SK-N-SH (cell line): Measurements from ENCODE around the gene FBXO4. TPM values are rescaled to one million over a fixed set of nuclear protein-coding genes. Genes with fewer than 3 reads are reported as not detected.

Experiments used
- CTCF ChIA-PET: fragments of 300-600, 350-600 bp; formaldehyde crosslinking; extraction: SDS; loops from one replicate; lab custom pipeline; 2021; lab: Yijun Ruan, JAX
- POLR2A ChIA-PET: fragments of 350-600 bp; sonication (Branson Sonifier 250); formaldehyde crosslinking; extraction: SDS; loops from one replicate; lab custom pipeline; 2020; ENCODE audit warnings: antibody characterized with exemption, inconsistent platforms; lab: Yijun Ruan, JAX
- DNase-seq: peaks from one replicate; pipeline ENCODE4 v3.0.0; 2012
- H2AFZ ChIP-seq: fragments of 200-600 bp; sonication (generic); 2 replicates; pipeline ENCODE4 v1.8.1; 2016; ENCODE audit warnings: antibody characterized with exemption, mild to moderate bottlenecking, low read depth
- H3F3A ChIP-seq: fragments of 200-600 bp; sonication (generic); replicated peaks from 2 replicates; pipeline ENCODE3; 2016; ENCODE audit warnings: antibody characterized with exemption, mild to moderate bottlenecking; ENCODE audit not compliant: insufficient read depth
- H3K27ac ChIP-seq, 2 experiments: fragments of 200-500 bp in 1 of 2; fragments of 200-600 bp in 1 of 2; sonication (Bioruptor generic) in 1 of 2; sonication (generic), shearing (Covaris generic) in 1 of 2; 2 replicates each; pipeline versions ENCODE4 v1.5.1 to v1.6.1; 2014 to 2016; ENCODE audit warnings: low read depth in 2 of 2, inconsistent platforms in 1 of 2, low read length in 1 of 2, mild to moderate bottlenecking in 1 of 2, mixed read lengths in 1 of 2
- H3K27me3 ChIP-seq: fragments of 200-600 bp; sonication (generic), shearing (Covaris generic); 2 replicates; pipeline ENCODE4 v1.6.1; 2016; ENCODE audit warnings: mixed run types; ENCODE audit not compliant: insufficient read depth
- H3K36me3 ChIP-seq, 2 experiments: fragments of 200-500 bp in 1 of 2; fragments of 200-600 bp in 1 of 2; sonication (Bioruptor generic) in 1 of 2; sonication (generic) in 1 of 2; replicated peaks in 1 of 2; 2 replicates each; pipeline versions ENCODE3 to v1.5.1; 2014 to 2016; ENCODE audit warnings: low read length in 1 of 2, mild to moderate bottlenecking in 1 of 2; ENCODE audit not compliant: insufficient read depth in 2 of 2, control insufficient read depth in 1 of 2
- H3K4me1 ChIP-seq, 2 experiments: fragments of 200-500 bp in 1 of 2; fragments of 200-600 bp in 1 of 2; sonication (Bioruptor generic) in 1 of 2; sonication (generic), shearing (Covaris generic) in 1 of 2; 2 replicates each; pipeline versions ENCODE4 v1.5.1 to v1.6.1; 2014 to 2016; ENCODE audit warnings: low read depth in 1 of 2, low read length in 1 of 2, mixed run types in 1 of 2; ENCODE audit not compliant: insufficient read depth in 2 of 2, control insufficient read depth in 1 of 2
- H3K4me2 ChIP-seq: fragments of 200-600 bp; sonication (generic), shearing (Covaris generic); 2 replicates; pipeline ENCODE4 v1.6.1; 2017; ENCODE audit warnings: mixed run types
- H3K4me3 ChIP-seq, 2 experiments: fragments of 200-500 bp in 1 of 2; fragments of 200-600 bp in 1 of 2; sonication (Bioruptor generic) in 1 of 2; sonication (generic), shearing (Covaris generic) in 1 of 2; 2 replicates each; pipeline versions ENCODE4 v1.5.1 to v1.8.1; 2014 to 2016; ENCODE audit warnings: low read depth in 2 of 2, inconsistent platforms in 1 of 2, low read length in 1 of 2, mild to moderate bottlenecking in 1 of 2, mixed read lengths in 1 of 2, moderate library complexity in 1 of 2
- H3K79me2 ChIP-seq: fragments of 200-600 bp; sonication (generic); 2 replicates; pipeline ENCODE4 v1.8.1; 2017; ENCODE audit warnings: mild to moderate bottlenecking; ENCODE audit not compliant: insufficient read depth
- H3K9ac ChIP-seq: fragments of 200-600 bp; sonication (generic); 2 replicates; pipeline ENCODE4 v1.6.1; 2017; ENCODE audit warnings: mixed run types
- H3K9me2 ChIP-seq: fragments of 200-600 bp; sonication (generic); 2 replicates; pipeline ENCODE4 v1.6.1; 2017; ENCODE audit warnings: mixed run types
- H3K9me3 ChIP-seq: fragments of 200-600 bp; sonication (generic); 2 replicates; pipeline ENCODE4 v1.6.1; 2017; ENCODE audit warnings: mixed run types, mild to moderate bottlenecking, moderate library complexity
- H4K20me1 ChIP-seq: fragments of 200-600 bp; sonication (generic); 2 replicates; pipeline ENCODE4 v1.6.1; 2017; ENCODE audit warnings: mild to moderate bottlenecking, mixed run types; ENCODE audit not compliant: insufficient read depth
- ELF1 ChIP-seq: IDR thresholded peaks from 2 replicates; pipeline ENCODE4 v1.4.0; 2012
- FOSL2 ChIP-seq: IDR thresholded peaks from 2 replicates; pipeline ENCODE4 v1.4.0; 2012; ENCODE audit warnings: low read depth, mild to moderate bottlenecking, moderate library complexity, borderline replicate concordance
- FOXM1 ChIP-seq: IDR thresholded peaks from 2 replicates; pipeline ENCODE4 v1.4.0; 2012; ENCODE audit warnings: low read depth, mild to moderate bottlenecking
- GATA2 ChIP-seq: sonication (generic); formaldehyde crosslinking; IDR thresholded peaks from 2 replicates; pipeline ENCODE4 v1.5.0; 2020; ENCODE audit warnings: mild to moderate bottlenecking, missing genetic modification reagents
- JUND ChIP-seq: IDR thresholded peaks from 2 replicates; pipeline ENCODE4 v1.4.0; 2012
- MXI1 ChIP-seq: IDR thresholded peaks from 2 replicates; pipeline ENCODE4 v1.6.1; 2012; ENCODE audit warnings: mild to moderate bottlenecking, low read depth, low read length, improper control_type of control experiment
- NRF1 ChIP-seq: IDR thresholded peaks from 2 replicates; pipeline ENCODE4 v1.6.1; 2012; ENCODE audit warnings: low read depth, mild to moderate bottlenecking, low read length
- POLR2AphosphoS5 ChIP-seq: IDR thresholded peaks from 2 replicates; pipeline ENCODE4 v1.6.1; 2012; ENCODE audit warnings: low read depth, low read length
- RAD21 ChIP-seq: IDR thresholded peaks from 2 replicates; pipeline ENCODE4 v1.6.1; 2012; ENCODE audit warnings: mild to moderate bottlenecking, low read length
- RCOR1 ChIP-seq: fragments of 150-350 bp; IDR thresholded peaks from 2 replicates; pipeline ENCODE4 v1.6.1; 2017; ENCODE audit warnings: antibody characterized with exemption, low read length
- RXRA ChIP-seq: IDR thresholded peaks from 2 replicates; pipeline ENCODE4 v1.4.0; 2012; ENCODE audit warnings: low read depth, mild to moderate bottlenecking, borderline replicate concordance
- TCF12 ChIP-seq: IDR thresholded peaks from 2 replicates; pipeline ENCODE4 v1.4.0; 2012
- TEAD4 ChIP-seq: IDR thresholded peaks from 2 replicates; pipeline ENCODE4 v1.4.0; 2012; ENCODE audit warnings: mild to moderate bottlenecking, borderline replicate concordance; ENCODE audit not compliant: insufficient read depth
- YY1 ChIP-seq: IDR thresholded peaks from 2 replicates; pipeline ENCODE4 v1.4.0; 2012; ENCODE audit warnings: low read depth, mild to moderate bottlenecking
- ZBTB33 ChIP-seq: IDR thresholded peaks from 2 replicates; pipeline ENCODE4 v1.4.0; 2012; ENCODE audit warnings: low read depth, borderline replicate concordance
- WGBS: methylation state at CpG from one replicate; pipeline ENCODE4 v1.1.6; 2017; ENCODE audit warnings: low lambda C conversion rate; 5-methylcytosine and 5-hydroxymethylcytosine counted together
- polyA plus RNA-seq, 3 experiments: library from polyadenylated mRNA; depleted of rRNA; stranded (reverse); fragments of >200 nt; gene quantifications; 2 replicates each; pipeline ENCODE4 v1.2.3, GENCODE V29; 2012
- TF ChIP-seq, protein P1 (sequence below): IDR thresholded peaks from 2 replicates; pipeline ENCODE4 v1.4.0; 2012; ENCODE audit warnings: low read depth
- TF ChIP-seq, protein P2 (sequence below): fragments of 150-350 bp; IDR thresholded peaks from 2 replicates; pipeline ENCODE4 v1.6.1; 2017; ENCODE audit warnings: antibody characterized with exemption, low read length, low read depth, borderline replicate concordance

The FBXO4 gene
- polyA plus RNA-seq, 1 of the 3 experiments (the other 2 are of a cell fraction), result 2.9 TPM

DNA sequence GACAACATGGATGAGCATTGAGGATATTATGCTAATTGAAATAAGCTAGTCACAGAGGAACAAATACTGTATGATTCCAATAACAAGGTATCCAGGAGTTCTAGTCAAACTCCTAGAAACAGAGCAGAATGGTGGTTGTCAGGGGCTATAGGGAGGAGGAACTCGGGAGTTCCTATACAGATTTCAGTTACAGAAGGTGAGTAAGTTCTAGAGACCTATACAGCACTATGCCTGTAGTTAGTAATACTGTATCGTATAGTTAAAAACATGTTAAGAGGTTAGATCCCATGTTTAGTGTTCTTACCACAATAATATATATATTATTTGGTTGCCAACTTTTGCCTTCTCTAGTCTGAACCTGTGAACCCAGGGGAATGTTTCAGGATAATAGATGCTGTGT is 46.9 kb upstream of the FBXO4 start:
- H3K27me3 ChIP-seq, result no peaks in the 10 kb centered on the region
- H3K36me3 ChIP-seq, result no peaks in the 10 kb centered on the region
- H3K4me3 ChIP-seq, result no peak overlapping the region
- POLR2A ChIA-PET, result no interaction called here
- H3K9me2 ChIP-seq, result no peaks in the 10 kb centered on the region
- no peak for TF ChIP-seq POLR2AphosphoS5
- TF ChIP-seq RCOR1, result no peak
- TF ChIP-seq NRF1, result no peak
- no peak for TF ChIP-seq ELF1
- no peak for TF ChIP-seq TEAD4
- no peak for TF ChIP-seq MXI1
- no peak for TF ChIP-seq RAD21
- TF ChIP-seq, protein P1, sequence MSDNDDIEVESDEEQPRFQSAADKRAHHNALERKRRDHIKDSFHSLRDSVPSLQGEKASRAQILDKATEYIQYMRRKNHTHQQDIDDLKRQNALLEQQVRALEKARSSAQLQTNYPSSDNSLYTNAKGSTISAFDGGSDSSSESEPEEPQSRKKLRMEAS, result no peak
- no peak for TF ChIP-seq GATA2 (CRISPR knock-in tag)
- no peak for TF ChIP-seq ZBTB33
- TF ChIP-seq RXRA, result no peak
- TF ChIP-seq FOXM1, result no peak
- TF ChIP-seq FOSL2, result no peak
- no peak for TF ChIP-seq JUND
- no peak for TF ChIP-seq TCF12
- TF ChIP-seq, protein P2, sequence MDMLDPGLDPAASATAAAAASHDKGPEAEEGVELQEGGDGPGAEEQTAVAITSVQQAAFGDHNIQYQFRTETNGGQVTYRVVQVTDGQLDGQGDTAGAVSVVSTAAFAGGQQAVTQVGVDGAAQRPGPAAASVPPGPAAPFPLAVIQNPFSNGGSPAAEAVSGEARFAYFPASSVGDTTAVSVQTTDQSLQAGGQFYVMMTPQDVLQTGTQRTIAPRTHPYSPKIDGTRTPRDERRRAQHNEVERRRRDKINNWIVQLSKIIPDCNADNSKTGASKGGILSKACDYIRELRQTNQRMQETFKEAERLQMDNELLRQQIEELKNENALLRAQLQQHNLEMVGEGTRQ, result no peak
- no peak for TF ChIP-seq YY1
- H3K27ac ChIP-seq, result no peak overlapping the region
- no peaks in the 10 kb centered on the region for H3K9me3 ChIP-seq
- CTCF ChIA-PET, result interaction anchor here (0.9 kb wide), 1 partner anchor 47 kb away, joined by 3 read pairs; the partner anchor contains the start of gene FBXO4
- no peak overlapping the region for H3K9ac ChIP-seq
- H2AFZ ChIP-seq, result no peak overlapping the region
- no peaks in the 10 kb centered on the region for H3K79me2 ChIP-seq
- 49% methylated on average over 2 of the region's 2 CpGs for WGBS
- H4K20me1 ChIP-seq, result no peaks in the 10 kb centered on the region
- no peak overlapping the region for H3K4me2 ChIP-seq
- no peaks in the 10 kb centered on the region for H3F3A ChIP-seq
- H3K4me1 ChIP-seq, result peaks cover 0 to 4% of the 10 kb centered on the region in 2 experiments; a peak in 1 of 4 replicates
- no peak for DNase-seq
